RPMI7951 (cell line): Measurements from ENCODE around the gene NAT8L. TPM values are rescaled to one million over a fixed set of nuclear protein-coding genes. Genes with fewer than 3 reads are reported as not detected.

Experiments used
- DNase-seq: peaks from one replicate; pipeline ENCODE4 v3.0.0-alpha.2; 2012; ENCODE audit warnings: low read depth
- total RNA-seq: library from RNA; depleted of rRNA; stranded (reverse); fragments of >200 nt; shearing (Covaris generic); gene quantifications from 2 replicates; pipeline ENCODE4 v1.2.3, GENCODE V29; 2014

NAT8L gene
- total RNA-seq, 1 experiment from 2014 or later, result not detected

DNA sequence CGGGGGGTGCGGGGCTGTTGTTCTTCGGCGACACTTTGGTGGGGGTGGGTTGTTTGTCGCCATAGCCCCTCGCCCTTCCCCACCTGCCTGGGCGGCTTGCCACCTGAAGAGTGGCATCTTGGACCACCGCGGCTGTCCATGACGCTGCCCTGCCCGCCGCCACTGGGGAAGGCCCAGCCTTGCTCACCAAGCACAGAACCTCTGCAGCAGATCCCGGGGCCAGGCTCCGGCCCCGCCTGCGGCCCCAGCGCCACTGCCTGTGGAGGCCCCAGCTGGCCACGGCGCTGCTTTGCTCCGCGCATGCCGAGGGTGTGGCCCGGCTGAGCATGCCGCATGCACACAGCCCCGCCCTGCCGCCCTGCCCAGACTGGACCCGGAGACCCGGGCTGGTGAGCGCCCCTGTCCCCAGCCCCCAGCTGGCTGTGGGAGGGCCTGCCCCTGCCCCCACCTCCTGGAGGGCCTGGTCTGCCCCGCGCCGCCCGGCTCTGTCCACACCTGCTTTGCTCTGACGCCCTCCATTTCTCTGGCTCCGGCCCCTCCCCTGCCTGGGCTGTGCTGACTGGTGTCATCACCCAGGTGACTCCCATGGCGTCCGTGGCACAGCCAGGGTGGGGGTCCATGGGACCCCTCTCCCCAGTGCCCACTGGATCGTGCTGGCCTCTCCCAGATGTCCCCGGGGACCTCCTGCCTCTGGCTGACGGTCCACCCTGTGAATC is 5.3 kb downstream of the NAT8L start:
- DNase-seq, result no peak

DNA sequence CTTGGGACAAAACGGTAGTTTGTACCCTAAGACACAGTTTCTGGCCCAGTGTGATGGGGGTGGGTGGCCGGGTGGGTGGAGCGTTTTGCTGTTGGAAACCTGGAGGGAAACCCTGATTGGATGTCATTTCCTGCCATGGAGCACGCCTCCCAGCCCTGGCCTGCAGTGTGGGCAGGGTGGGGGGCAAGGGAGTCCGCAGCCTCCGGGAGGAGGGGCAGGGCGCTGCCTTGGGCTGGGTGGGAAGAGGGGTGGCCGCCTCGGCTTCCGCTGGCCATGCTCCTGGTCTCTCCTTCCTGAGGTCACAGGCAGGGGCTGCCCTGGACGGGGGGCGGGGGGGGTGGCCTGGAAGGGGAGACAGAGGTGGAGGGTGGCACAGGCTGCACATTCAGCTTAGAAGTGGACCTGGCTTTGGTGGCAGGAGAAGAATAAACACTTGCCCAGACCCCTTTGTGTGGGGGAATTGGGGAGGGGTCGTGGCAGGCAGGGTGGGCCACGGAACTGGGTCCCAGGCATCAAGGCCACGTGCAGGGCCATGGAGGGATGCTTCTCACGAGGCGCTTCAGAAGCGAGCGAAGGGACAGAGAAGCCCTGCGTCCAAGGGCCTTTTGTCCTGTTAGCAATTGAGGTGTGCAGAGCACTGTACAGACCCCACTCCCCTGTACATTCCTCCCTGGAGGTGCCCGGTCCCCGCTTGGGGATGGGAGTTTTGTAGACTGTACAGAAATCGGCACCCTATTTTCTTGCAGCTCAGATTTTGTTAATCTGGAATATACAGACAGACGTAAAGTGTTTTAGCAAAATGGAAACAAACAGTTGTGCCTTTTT is 6.2 kb downstream of the NAT8L start:
- DNase-seq, result no peak

GRCh38 chr4:2066011-2066551 is 7.0 kb downstream of the NAT8L start:
- no peak for DNase-seq

- no peak for DNase-seq
Observed at GRCh38 chr4:2066571-2067445, 7.7 kb downstream of the NAT8L start.

DNA sequence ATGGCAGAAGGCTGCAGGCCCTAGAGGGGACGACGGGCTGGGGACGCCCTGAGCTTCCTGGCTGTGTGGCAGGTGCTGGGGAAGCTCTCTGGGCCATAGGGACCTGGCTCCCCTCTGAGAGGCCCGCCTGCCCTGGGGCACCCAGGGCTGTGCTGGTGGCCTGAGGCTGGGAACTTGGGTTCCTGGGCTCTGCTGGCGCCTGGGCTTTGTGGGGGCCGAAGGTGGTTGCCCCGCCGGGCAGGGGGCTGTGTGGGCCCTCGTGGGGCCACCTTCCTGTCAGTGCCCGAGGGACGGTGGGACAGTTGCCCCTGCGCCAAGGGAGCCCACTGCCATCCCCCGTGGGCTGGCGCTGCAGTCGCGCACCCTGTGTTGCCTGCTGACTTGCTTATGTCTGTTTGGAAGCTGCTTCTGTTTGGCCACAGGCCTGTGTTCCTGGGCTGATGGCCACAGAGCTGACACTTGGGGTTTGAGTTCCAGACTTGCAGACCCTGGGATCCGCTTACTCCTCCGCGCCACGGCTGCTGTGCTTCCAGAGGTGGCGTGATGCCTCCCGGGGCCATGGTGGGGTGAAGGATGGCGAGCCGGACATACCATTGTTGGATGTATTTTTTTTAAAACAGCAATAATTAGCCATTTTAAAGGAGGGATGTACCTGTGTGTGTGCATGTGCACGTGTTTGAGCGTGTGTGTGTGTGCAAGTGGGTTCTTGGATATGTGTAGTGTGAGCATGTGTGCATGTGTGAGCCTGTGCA is 8.5 kb downstream of the NAT8L start:
- DNase-seq, result no peak

- DNase-seq, result no peak
Observed at GRCh38 chr4:2068198-2068470, 9.0 kb downstream of the NAT8L start.

DNA sequence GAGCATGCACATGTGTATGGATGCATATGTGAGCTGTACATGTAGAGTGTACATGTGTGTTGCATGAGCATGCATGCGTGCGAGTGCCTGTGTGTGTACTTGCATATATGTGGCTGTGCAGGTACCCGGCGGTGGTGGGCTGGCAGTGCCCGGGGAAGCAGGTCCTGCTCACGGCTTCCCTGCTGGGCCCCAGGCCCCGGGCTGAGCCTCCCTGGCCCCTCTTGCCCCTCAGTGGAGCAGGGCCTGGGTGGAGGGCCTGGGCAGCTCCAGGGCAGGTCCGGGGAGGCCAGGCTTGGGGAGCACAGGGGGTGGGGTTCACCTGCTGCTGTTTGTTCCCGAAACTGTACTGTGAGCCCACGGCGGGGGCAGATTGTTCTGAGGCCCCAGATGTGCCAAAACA is 9.4 kb downstream of the NAT8L start:
- no peak for DNase-seq

DNA sequence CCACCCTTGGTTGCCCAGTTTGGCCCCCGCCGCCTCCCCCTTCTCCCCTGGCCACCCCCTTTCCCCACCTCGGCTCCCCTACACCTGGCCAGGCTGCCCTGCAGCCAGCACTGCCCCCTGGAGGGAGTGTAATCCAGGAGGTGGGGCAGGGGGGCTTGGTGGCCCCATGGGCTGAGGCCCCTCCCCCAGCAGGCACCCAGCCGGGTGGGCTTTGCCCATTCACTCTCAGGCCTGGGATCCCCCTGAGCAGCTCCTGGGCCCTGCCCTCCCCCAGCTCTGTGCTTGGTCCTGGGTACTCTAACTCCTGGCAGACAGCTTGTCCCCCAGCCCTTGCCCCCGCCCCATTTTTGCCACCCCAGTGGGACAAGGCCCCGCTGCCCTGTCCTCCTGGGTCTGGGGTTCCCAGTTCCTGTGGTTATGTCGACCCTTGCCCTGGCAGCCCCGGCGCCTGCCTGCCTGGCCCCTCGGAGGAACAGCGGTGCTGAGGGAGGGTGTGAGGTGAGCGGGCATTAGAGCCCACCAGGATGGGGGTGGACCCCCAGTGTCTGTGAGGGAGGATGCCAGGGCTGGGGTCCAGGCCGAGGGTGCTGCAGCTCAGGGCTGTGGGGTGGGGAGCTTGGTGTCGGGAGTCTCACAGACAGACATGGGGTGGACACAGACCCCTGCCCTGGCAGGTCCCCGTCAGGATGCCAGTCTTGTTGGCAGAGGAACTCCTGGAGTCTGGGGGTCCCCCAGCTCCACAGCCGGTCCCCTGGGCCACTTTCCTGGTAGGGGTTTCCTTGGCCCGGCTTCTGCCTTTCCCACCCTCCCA is 10.2 kb downstream of the NAT8L start:
- DNase-seq, result no peak

DNA sequence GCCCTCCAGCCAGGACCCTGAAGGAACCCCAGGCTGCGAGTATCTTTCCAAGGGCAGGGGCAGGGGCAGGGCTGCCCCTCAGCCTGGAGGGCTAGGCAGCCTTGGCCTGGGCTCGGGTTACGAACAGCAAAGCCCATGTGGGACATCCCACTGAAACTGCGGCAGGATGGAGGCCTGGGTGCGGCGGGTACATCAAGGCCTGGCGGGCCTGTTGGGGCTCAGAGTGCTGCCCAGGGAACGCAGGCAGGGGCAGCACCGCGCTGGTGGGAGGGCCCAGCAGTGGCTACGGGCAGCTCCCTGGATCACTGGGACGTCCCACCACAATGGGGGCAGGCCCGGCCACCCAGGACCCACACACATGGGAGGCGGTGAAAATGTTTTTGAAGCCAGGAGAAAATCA is 10.9 kb downstream of the NAT8L start:
- no peak for DNase-seq

DNA sequence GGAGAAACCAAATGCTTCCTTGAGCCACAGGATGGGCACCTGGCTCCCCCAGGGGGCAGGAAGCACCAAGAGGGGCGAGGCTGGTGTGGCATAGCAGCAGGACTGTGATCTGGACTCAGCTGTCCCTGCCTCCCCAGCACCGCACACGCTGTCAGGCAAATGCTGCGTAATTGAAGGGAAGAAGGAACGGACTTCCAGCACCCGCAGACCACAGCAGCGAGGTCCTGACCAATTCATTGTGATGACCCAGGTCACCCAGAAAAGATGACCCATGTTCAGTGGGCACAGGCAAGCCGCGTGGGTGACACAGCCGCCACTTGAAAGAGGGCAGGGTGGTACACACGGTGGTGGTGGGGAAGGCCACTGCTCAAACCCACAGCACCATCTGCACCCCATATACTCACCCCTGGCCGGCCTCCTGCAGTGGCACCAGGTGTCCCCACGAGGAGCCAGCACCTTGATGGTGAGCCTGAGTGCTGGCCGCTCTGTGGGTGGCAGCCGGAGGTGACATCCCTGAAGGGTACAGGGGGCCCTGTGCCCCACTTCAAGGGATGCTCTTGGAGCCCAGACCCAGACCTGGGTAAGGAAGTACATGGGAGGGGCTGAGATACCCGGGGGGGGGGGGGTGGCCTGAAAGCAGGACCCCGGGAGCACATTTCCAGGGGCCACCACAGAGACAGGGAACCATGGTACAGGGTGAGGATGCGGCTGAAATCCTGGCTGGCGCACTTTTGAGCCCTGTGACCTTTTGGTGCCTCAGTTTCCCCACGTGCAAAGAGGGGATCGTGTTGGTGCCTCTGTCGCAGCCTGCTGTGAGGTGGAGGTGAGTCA is 11.5 kb downstream of the NAT8L start:
- DNase-seq, result no peak

DNA sequence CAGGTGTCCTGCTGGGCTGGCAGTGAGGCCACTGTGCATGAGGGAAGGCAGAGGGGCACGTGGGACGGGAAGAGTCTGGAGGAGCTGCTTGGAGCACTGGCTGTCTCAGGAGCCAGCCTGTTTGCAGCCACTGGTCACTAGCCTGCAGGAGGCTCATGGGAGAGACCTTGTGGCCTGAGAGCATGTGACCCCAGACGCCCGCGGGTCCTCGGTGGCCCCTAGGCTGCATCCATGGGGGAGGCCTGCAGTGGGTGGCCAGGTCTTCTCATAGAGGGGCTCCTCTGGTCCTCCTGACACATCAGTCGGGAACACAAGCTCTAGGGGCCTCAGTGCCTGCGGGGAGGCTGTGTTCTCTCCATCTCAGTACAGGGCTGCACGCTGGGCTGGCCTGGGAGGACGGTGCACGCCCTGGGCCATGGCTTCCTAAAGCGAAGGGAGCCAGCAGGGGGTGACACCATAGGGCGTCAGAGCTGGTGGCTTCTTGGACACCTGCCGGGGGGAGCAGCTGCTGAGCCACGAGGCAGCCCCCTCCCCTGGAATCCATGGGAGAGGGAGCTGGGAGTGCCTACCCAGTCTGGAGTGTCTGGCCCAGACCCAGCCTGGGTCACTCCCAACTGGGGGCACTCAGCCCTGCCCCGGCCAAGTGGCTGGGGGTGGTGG is 12.3 kb downstream of the NAT8L start:
- no peak for DNase-seq

- no peak for DNase-seq
Observed at GRCh38 chr4:2071912-2072867, 13.1 kb downstream of the NAT8L start.

- no peak for DNase-seq
Observed at GRCh38 chr4:2072971-2073807, 14.1 kb downstream of the NAT8L start.

DNA sequence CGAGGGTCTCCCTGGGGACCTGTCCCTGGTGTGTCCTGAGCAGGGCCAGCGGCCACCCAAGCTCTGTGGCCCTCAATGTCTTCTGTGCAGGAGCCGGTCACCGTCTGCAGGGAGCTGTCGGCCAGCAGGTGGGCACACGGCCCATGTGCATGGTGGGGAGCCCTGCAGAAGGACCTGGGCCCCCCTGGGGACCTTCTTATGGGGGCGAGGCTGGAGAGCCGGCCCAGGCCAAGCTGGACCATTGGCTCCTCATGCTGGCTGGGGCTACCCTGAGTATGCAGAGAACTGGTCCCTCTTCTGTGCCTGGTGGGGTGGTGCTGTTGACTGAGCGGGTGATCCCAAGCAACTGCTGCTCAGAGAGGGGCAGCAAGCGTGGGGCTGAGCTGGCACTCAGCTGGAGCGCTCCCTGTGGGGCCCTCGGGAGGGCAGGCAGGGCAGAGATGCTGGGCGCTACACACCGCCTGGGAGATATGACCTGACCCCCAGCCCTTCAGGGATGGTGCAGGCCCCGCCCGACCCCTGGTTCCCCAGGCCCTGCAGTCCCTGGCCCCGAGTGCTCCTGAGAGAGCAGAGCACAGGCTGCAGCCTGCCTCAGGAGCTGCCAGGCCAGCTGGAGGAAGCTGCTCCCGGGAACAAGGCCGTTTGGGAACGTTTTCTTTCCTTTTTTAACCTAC is 14.8 kb downstream of the NAT8L start:
- no peak for DNase-seq

- no peak for DNase-seq
Observed at GRCh38 chr4:2074588-2074987, 15.5 kb downstream of the NAT8L start.

DNA sequence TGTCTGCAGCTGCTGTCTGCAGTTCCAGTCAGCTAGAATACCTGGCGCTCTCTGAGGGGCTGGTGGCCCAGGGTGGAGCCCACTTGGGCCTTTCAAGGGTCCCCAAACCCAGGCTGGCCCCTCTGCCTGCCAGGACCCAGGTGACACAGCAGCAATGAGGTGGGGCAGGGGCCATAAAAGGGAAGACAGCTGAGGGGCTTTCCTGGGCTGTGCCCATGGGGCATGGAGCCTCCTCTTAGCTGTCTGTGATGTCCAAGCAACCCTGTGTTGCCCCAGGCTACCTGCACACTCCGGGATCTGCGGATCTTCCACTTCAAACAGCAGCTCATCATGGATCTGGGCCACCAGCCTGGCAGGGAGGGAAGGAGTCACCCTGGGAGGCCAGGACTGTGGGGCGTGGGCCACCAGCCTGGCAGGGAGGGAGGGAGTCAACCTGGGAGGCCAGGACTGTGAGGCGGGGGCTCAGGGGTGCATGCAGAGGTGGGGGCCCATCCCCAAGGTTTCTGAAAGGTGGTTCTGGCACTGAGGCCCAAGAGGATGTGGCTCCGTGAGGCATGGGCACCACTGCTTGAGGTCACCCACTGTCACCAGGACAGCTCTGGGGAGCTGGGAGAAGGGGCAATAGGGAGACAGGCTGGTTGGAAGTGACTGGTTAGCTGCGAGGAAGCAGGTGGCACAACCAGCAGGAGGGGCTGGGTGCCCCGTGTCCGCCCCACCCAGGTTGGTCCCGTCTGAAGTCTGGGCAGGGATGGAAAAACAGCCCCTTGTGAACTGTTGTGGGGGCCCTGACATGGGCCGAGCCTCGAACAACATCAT is 16.3 kb downstream of the NAT8L start:
- DNase-seq, result no peak
